ENCODE results near the gene CLSTN3.

DNA sequence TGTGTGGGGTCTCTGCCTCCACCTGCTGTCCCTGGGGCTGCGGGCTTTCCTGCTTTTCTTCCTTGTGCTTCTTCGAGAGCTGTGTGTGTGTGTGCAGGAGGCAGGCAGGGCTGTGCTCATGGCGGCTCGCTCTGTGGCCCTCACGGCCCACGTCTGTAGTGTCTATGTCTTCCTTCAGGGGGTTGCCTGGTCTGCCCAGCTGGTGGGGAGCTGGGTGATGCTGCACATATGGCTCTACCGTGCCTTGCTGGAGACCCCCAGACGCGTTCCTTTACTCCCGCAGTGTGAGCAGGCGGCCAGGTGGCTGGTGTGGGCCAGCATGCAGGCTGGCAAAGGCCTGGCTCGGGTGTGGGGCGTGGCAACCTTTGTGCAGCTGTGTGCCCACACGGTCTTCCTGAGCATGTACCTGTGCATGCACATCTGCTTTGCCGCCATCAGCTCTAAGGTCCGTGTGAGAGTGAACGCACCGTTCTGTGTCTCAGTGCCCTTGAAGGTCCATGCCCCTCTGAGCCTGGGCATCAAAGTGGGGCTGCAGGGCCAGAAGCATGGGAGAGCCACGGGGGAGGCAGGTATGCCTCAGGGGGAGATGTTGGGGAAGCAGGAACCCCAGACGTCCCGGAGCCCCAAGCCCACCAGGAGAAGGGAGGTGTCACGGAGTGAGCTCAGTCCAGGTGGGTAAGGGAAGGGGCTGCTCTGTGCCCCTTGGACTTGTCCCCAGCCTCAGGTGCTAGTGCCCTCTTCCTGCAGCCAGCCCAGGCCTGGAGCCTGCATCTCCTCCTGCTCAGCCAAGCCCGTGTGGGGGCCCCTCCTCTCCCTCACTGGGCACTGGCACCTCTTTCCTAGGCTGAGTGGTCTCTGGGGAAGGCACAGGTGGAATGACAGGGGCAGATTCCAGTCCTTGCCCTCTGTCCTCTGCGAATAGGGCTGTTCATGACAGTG, 26.4 kb downstream of the CLSTN3 start:
- TF ChIP-seq, protein P1, sequence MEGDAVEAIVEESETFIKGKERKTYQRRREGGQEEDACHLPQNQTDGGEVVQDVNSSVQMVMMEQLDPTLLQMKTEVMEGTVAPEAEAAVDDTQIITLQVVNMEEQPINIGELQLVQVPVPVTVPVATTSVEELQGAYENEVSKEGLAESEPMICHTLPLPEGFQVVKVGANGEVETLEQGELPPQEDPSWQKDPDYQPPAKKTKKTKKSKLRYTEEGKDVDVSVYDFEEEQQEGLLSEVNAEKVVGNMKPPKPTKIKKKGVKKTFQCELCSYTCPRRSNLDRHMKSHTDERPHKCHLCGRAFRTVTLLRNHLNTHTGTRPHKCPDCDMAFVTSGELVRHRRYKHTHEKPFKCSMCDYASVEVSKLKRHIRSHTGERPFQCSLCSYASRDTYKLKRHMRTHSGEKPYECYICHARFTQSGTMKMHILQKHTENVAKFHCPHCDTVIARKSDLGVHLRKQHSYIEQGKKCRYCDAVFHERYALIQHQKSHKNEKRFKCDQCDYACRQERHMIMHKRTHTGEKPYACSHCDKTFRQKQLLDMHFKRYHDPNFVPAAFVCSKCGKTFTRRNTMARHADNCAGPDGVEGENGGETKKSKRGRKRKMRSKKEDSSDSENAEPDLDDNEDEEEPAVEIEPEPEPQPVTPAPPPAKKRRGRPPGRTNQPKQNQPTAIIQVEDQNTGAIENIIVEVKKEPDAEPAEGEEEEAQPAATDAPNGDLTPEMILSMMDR (IDR thresholded peaks at IDR 0.05; ENCODE audit: low read depth, low read length, missing input control): no peak
- TF ChIP-seq, protein P2, sequence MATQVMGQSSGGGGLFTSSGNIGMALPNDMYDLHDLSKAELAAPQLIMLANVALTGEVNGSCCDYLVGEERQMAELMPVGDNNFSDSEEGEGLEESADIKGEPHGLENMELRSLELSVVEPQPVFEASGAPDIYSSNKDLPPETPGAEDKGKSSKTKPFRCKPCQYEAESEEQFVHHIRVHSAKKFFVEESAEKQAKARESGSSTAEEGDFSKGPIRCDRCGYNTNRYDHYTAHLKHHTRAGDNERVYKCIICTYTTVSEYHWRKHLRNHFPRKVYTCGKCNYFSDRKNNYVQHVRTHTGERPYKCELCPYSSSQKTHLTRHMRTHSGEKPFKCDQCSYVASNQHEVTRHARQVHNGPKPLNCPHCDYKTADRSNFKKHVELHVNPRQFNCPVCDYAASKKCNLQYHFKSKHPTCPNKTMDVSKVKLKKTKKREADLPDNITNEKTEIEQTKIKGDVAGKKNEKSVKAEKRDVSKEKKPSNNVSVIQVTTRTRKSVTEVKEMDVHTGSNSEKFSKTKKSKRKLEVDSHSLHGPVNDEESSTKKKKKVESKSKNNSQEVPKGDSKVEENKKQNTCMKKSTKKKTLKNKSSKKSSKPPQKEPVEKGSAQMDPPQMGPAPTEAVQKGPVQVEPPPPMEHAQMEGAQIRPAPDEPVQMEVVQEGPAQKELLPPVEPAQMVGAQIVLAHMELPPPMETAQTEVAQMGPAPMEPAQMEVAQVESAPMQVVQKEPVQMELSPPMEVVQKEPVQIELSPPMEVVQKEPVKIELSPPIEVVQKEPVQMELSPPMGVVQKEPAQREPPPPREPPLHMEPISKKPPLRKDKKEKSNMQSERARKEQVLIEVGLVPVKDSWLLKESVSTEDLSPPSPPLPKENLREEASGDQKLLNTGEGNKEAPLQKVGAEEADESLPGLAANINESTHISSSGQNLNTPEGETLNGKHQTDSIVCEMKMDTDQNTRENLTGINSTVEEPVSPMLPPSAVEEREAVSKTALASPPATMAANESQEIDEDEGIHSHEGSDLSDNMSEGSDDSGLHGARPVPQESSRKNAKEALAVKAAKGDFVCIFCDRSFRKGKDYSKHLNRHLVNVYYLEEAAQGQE (IDR thresholded peaks at IDR 0.05): no peak
- TF ChIP-seq FOXA1 (IDR thresholded peaks at IDR 0.05) (no peak), JUND (IDR thresholded peaks at IDR 0.05) (no peak), SP1 (IDR thresholded peaks at IDR 0.05) (no peak), EGR1 (IDR thresholded peaks at IDR 0.05; ENCODE audit: low read depth in 2 of 2) (no peak), RAD21 (IDR thresholded peaks at IDR 0.05) (no peak), NR2F2 (IDR thresholded peaks at IDR 0.05) (no peak), TAF1 (conservative IDR thresholded peaks at IDR 0.05) (no peak), YY1 (IDR thresholded peaks at IDR 0.05) (no peak), GABPA (IDR thresholded peaks at IDR 0.05 in 1 of 2, conservative IDR thresholded peaks at IDR 0.05 in 1 of 2) (no peak)
- TF ChIP-seq, protein P3, sequence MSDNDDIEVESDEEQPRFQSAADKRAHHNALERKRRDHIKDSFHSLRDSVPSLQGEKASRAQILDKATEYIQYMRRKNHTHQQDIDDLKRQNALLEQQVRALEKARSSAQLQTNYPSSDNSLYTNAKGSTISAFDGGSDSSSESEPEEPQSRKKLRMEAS (IDR thresholded peaks at IDR 0.05): no peak
- TF ChIP-seq, protein P4, sequence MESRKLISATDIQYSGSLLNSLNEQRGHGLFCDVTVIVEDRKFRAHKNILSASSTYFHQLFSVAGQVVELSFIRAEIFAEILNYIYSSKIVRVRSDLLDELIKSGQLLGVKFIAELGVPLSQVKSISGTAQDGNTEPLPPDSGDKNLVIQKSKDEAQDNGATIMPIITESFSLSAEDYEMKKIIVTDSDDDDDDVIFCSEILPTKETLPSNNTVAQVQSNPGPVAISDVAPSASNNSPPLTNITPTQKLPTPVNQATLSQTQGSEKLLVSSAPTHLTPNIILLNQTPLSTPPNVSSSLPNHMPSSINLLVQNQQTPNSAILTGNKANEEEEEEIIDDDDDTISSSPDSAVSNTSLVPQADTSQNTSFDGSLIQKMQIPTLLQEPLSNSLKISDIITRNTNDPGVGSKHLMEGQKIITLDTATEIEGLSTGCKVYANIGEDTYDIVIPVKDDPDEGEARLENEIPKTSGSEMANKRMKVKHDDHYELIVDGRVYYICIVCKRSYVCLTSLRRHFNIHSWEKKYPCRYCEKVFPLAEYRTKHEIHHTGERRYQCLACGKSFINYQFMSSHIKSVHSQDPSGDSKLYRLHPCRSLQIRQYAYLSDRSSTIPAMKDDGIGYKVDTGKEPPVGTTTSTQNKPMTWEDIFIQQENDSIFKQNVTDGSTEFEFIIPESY (IDR thresholded peaks at IDR 0.05): no peak
- TF ChIP-seq, protein P5, sequence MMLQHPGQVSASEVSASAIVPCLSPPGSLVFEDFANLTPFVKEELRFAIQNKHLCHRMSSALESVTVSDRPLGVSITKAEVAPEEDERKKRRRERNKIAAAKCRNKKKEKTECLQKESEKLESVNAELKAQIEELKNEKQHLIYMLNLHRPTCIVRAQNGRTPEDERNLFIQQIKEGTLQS (IDR thresholded peaks at IDR 0.05): no peak

All from liver (tissue), 3 donors.